ENCODE data around the gene EIF2B2. TPM values are rescaled to one million over a fixed set of nuclear protein-coding genes. Genes with fewer than 3 reads are reported as not detected.

EIF2B2 gene
- total RNA-seq = 35.7 to 38.4 TPM (median 37.1 TPM) in 3 replicates
- long read RNA-seq, full-length matches to known transcripts = 29 of 39 reads
- long read RNA-seq, partial matches to known transcripts = 7 of 39 reads
- long read RNA-seq, other reads (novel, unspliced or antisense) = 3 of 39 reads

GRCh38 chr14:75002392-75003249 is at the start of gene EIF2B2:
Gene EIF2B2, plus strand, starts transcription at chr14:75002921. Its CDS starts 70 bp downstream, at chr14:75002991.
- peak within 1 kb of the TSS; percentile 100 for H3K4me3 Mint-ChIP-seq (ENCODE audit: unreplicated experiment)
- H3K27ac Mint-ChIP-seq (ENCODE audit: unreplicated experiment) = peak within 1 kb of the TSS; percentile 95
- TF ChIP-seq CTCF (IDR thresholded peaks at IDR 0.05) = peak; percentile 38
- H3K27me3 Mint-ChIP-seq (ENCODE audit: low read depth) = no peaks in the 10 kb centered on the region
- H3K9me3 Mint-ChIP-seq (ENCODE audit: low read depth) = peaks cover 5% of the 10 kb centered on the region
- peak; percentile 96 for DNase-seq (ENCODE audit: low spot score)
- peaks cover 36% of the 10 kb centered on the region for H3K4me1 Mint-ChIP-seq (ENCODE audit: low read depth)
- peaks cover 19% of the 10 kb centered on the region for H3K36me3 Mint-ChIP-seq (ENCODE audit: low read depth)

- Mint-ChIP-seq H3K9me3 (ENCODE audit: low read depth) (no peaks in the 10 kb centered on the region), H3K36me3 (ENCODE audit: low read depth) (no peaks in the 10 kb centered on the region), H3K27me3 (ENCODE audit: low read depth) (no peaks in the 10 kb centered on the region), H3K27ac (ENCODE audit: unreplicated experiment) (no peak overlapping the region), H3K4me1 (ENCODE audit: low read depth) (peaks cover 9% of the 10 kb centered on the region), H3K4me3 (ENCODE audit: unreplicated experiment) (peak overlapping the region; percentile 28)
- DNase-seq (ENCODE audit: low spot score) = no peak
- TF ChIP-seq CTCF (IDR thresholded peaks at IDR 0.05) = no peak
Measured at GRCh38 chr14:74953686-74954085, 49.0 kb upstream of the EIF2B2 start.

GRCh38 chr14:74954232-74954946 is 48.3 kb upstream of the EIF2B2 start:
- no peak for DNase-seq (ENCODE audit: low spot score)
- Mint-ChIP-seq H3K4me1 (ENCODE audit: low read depth) (peaks cover 9% of the 10 kb centered on the region), H3K4me3 (ENCODE audit: unreplicated experiment) (peak overlapping the region; percentile 51), H3K9me3 (ENCODE audit: low read depth) (no peaks in the 10 kb centered on the region), H3K27ac (ENCODE audit: unreplicated experiment) (no peak overlapping the region), H3K27me3 (ENCODE audit: low read depth) (no peaks in the 10 kb centered on the region), H3K36me3 (ENCODE audit: low read depth) (no peaks in the 10 kb centered on the region)
- TF ChIP-seq CTCF (IDR thresholded peaks at IDR 0.05) = no peak

- H3K4me3 Mint-ChIP-seq (ENCODE audit: unreplicated experiment) = peak overlapping the region; percentile 48
- peaks cover 9% of the 10 kb centered on the region for H3K4me1 Mint-ChIP-seq (ENCODE audit: low read depth)
- H3K9me3 Mint-ChIP-seq (ENCODE audit: low read depth) = no peaks in the 10 kb centered on the region
- no peaks in the 10 kb centered on the region for H3K27me3 Mint-ChIP-seq (ENCODE audit: low read depth)
- DNase-seq (ENCODE audit: low spot score) = no peak
- no peak overlapping the region for H3K27ac Mint-ChIP-seq (ENCODE audit: unreplicated experiment)
- TF ChIP-seq CTCF (IDR thresholded peaks at IDR 0.05) = no peak
- no peaks in the 10 kb centered on the region for H3K36me3 Mint-ChIP-seq (ENCODE audit: low read depth)
Measured at GRCh38 chr14:74954947-74955228, 47.8 kb upstream of the EIF2B2 start.

GRCh38 chr14:74955229-74956026 is 47.3 kb upstream of the EIF2B2 start, which contains the start of gene PGF:
Gene PGF, minus strand, starts transcription at chr14:74955597. Its CDS starts 355 bp downstream, at chr14:74955242.
- H3K27ac Mint-ChIP-seq (ENCODE audit: unreplicated experiment) = no peak within 1 kb of the TSS
- no peaks in the 10 kb centered on the region for H3K9me3 Mint-ChIP-seq (ENCODE audit: low read depth)
- H3K36me3 Mint-ChIP-seq (ENCODE audit: low read depth) = no peaks in the 10 kb centered on the region
- H3K27me3 Mint-ChIP-seq (ENCODE audit: low read depth) = no peaks in the 10 kb centered on the region
- H3K4me3 Mint-ChIP-seq (ENCODE audit: unreplicated experiment) = peak within 1 kb of the TSS; percentile 51
- H3K4me1 Mint-ChIP-seq (ENCODE audit: low read depth) = peaks cover 9% of the 10 kb centered on the region
- TF ChIP-seq CTCF (IDR thresholded peaks at IDR 0.05) = no peak
- no peak for DNase-seq (ENCODE audit: low spot score)
